ENCODE results near the gene KCNA3.

The KCNA3 gene

GRCh38 chr1:110710314-110710713 is 35.6 kb upstream of the KCNA3 start:
- Histone ChIP-seq H3K27ac (no peak overlapping the region), H3K4me3 (no peak overlapping the region)
- DNase-seq (ENCODE audit: low spot score), result no peak
- TF ChIP-seq CTCF (IDR thresholded peaks at IDR 0.05), result no peak

- H3K27ac ChIP-seq, result no peak overlapping the region
- no peak overlapping the region for H3K4me3 ChIP-seq
Measured at GRCh38 chr1:110708974-110709440, 34.3 kb upstream of the KCNA3 start.

GRCh38 chr1:110707232-110707631 is 32.5 kb upstream of the KCNA3 start:
- no peak for TF ChIP-seq CTCF (IDR thresholded peaks at IDR 0.05)
- no peak for DNase-seq (ENCODE audit: low spot score)
- Histone ChIP-seq H3K4me3 (no peak overlapping the region), H3K27ac (no peak overlapping the region)

More at GRCh38 chr1:110708974-110709440, 34.3 kb upstream of the KCNA3 start:
- TF ChIP-seq CTCF (IDR thresholded peaks at IDR 0.05), result no peak
- no peak for DNase-seq (ENCODE audit: low spot score)

- no peak for DNase-seq (ENCODE audit: low spot score)
- no peak for TF ChIP-seq CTCF (IDR thresholded peaks at IDR 0.05)
- Histone ChIP-seq H3K4me3 (no peak overlapping the region), H3K27ac (no peak overlapping the region)
Measured at GRCh38 chr1:110706621-110707020, 31.9 kb upstream of the KCNA3 start.

- no peak overlapping the region for H3K4me3 ChIP-seq
- no peak overlapping the region for H3K27ac ChIP-seq
- TF ChIP-seq CTCF (IDR thresholded peaks at IDR 0.05), result no peak
- DNase-seq (ENCODE audit: low spot score), result no peak
Measured at GRCh38 chr1:110702260-110702659, 27.5 kb upstream of the KCNA3 start.

GRCh38 chr1:110700767-110701166 is 26.0 kb upstream of the KCNA3 start:
- Histone ChIP-seq H3K4me3 (no peak overlapping the region), H3K27ac (no peak overlapping the region)
- DNase-seq (ENCODE audit: low spot score), result no peak
- no peak for TF ChIP-seq CTCF (IDR thresholded peaks at IDR 0.05)

GRCh38 chr1:110697606-110698005 is 22.9 kb upstream of the KCNA3 start:
- no peak for DNase-seq (ENCODE audit: low spot score)
- TF ChIP-seq CTCF (IDR thresholded peaks at IDR 0.05), result no peak
- no peak overlapping the region for H3K27ac ChIP-seq
- no peak overlapping the region for H3K4me3 ChIP-seq
